NCI-H2196 (cell line): Measurements from ENCODE around the gene CACNB4.

Source experiments
- DNase-seq: peaks from one replicate; lab custom pipeline; 2025; ENCODE audit not compliant: unreplicated experiment; lab: John Stamatoyannopoulos, UW

The CACNB4 gene

GRCh38 chr2:152089238-152089637 is 9.6 kb downstream of the CACNB4 start:
- no peak for DNase-seq

DNA sequence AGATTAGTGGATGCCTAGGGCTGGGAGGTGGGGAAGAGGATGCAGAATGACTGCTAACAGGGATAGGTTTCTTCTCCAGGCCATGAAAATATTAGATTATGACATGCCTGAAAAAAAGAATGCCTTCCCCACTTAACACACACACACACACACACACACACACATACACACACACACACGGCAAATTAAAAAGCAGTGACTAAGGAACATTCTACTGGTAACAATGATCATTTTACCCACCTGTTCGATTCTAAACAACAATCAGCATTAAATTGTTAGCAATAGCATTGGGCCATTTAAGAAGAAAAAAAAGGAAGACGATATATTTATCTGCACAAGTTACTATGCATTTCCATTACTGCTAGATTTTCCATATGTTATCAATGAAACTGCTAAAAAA is 10.8 kb downstream of the CACNB4 start:
- no peak for DNase-seq

- no peak for DNase-seq
Observed at GRCh38 chr2:152086231-152086630, 12.6 kb downstream of the CACNB4 start.

DNA sequence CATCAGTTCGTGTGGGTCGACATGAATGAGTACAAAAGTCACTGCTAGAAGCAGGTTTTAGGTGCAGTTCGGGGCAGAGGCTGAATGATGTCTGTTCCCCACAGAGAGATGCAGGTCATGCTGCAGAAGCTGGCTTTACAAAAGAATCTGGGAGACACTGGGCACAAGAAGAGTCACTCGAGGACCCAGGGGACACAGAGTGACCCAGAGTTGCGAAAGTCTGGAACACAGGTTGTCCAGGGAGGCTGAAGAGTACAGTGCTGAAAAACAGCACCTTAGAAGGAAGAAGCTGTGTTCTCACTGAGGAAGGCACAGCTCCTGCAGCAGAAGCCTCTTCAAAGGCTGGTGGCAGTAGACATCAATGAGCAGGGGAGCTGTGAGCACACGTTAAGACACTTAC is 14.8 kb downstream of the CACNB4 start:
- DNase-seq = no peak

GRCh38 chr2:152083202-152083875 is 15.5 kb downstream of the CACNB4 start:
- no peak for DNase-seq

DNA sequence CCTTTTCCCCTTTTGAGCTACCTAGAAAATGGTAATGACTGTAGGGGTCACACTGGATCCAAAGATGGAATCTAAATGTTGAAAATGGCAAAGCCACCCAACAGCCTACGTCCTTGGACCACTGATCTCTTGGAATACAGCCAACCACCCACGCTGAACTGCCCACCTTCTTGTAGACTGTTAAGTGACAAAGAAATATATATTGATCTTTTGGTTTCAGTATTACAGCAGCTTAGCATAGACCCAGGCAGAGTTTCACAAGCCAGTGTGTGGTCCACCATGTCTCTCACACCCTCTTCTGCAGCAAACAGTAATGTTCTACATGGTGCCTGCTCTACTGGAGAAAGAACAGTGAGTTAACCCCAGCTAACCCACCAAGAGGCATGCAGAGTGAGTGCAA is 20.2 kb downstream of the CACNB4 start:
- no peak for DNase-seq

DNA sequence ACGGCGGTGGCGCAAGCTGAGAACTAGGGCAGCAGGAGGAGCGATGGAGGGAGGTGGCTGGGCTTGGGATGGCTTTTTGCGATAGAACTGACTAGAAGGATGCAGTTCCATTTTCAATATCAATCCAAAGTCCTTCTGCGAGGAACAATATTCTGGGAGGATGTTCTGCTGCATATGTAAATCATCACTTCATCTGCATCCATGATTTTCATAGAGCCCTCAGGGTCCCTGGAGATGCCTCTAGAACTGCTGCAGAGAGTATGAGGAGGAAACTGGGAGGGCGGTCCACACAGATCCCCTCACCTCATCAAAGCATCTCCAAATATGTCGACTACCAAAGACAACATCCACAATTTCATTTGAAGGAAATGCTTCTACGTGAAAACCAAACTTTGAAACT is 20.8 kb downstream of the CACNB4 start:
- no peak for DNase-seq

DNA sequence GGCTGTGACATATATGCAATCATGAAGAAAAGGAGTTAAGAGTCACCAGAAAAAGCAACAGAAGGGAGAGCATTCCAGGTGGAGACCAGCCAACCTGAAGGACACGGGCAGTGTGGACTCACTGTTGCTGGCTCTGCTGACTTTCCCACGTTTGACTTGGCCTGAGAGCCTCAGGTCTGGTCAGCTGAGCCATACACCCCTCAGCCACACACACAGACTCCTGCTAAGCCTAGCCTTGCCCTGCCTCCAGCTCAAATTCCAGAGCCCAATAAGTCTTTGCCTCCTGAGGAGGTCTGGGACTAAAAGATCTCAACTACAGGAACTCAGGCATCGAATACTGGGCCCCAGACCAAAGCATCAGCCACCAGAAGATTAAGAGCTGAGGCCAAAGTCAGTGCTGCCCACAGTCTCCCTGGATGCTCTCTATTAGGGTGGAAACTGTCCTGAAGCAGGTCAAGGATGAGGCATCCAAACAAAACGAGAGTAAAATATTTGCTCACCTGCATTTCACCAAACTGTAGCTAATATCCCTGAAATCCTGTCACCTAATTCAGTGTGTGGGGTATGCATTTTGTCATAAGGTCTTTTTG is 23.3 kb downstream of the CACNB4 start:
- no peak for DNase-seq

GRCh38 chr2:152072011-152072410 is 26.8 kb downstream of the CACNB4 start:
- DNase-seq = no peak

DNA sequence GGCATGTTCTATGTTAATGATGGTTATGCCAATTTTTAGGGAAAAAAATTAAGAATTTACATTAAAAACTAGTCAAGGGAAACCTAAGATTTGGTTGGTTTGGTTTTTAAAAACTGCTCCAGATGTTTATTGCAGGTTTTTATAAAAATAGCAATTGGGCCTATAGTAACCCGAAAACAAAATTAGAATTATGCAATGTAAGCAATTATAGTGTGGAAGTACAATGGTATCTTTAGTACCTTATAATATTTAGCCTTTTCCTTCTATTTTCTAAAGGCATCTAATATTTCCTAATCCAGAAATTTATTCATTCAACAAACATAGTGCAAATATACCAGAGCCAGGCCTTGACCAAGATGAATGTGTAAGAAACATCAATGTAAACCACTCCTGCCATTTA is 27.3 kb downstream of the CACNB4 start:
- DNase-seq = no peak

GRCh38 chr2:152071092-152071491 is 27.8 kb downstream of the CACNB4 start:
- no peak for DNase-seq

DNA sequence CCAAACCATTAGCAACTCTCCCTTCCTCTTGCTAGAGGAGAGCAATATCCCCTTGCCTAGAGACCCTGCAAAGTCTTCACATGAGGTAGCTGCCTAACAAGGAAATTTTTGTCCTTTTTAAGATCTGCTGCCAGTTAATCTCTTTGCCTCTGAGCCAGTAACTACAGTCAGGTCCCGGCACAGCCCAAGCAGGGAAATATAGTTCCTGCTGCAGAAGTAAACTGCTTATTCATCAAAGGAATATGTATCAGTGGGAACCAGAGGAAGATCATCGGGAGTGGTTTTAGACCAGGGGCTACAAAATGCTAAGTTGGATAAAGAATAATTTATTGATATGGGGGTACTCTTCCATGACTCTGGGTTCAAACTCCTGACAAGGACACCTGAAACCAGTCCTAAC is 30.6 kb downstream of the CACNB4 start:
- DNase-seq = no peak

GRCh38 chr2:152067823-152068222 is 31.0 kb downstream of the CACNB4 start:
- DNase-seq = no peak

DNA sequence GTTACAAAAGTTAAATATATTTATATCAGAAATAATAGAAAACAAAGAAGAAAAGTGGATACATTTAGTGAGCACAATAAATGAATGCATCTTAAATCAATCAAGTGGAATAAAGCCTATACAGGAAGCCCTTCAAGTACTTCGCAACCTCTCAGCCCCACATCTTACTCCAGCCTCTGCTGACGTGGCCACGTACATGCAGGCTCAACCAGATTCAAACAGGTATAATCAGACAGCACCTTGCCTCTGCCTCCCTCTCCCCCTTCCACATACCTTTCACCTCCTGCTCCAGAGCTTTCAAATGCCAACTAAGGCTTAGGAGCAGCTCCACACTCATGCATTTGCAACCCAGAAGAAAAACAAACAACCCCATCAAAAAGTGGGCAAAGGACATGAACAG is 32.9 kb downstream of the CACNB4 start:
- no peak for DNase-seq

DNA sequence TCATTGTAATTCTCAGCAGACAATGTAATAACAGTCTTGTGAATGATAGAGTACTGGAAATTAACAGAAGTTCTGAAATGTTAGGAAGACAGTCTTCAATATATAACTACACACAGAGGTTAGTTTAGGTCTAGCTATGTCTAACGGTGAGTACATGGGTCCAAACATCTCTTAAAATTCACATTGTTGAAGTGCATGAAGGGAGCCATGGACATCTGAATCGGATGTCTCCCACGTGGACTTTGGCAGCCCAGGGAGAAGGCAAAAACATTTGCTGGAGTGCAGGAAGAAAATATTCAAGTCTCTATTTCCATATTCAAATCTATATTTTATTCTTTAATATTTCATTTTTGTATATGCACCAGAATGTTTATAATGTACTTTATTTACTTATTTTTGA is 34.8 kb downstream of the CACNB4 start:
- DNase-seq = no peak

- no peak for DNase-seq
Observed at GRCh38 chr2:152063325-152063924, 35.4 kb downstream of the CACNB4 start.

DNA sequence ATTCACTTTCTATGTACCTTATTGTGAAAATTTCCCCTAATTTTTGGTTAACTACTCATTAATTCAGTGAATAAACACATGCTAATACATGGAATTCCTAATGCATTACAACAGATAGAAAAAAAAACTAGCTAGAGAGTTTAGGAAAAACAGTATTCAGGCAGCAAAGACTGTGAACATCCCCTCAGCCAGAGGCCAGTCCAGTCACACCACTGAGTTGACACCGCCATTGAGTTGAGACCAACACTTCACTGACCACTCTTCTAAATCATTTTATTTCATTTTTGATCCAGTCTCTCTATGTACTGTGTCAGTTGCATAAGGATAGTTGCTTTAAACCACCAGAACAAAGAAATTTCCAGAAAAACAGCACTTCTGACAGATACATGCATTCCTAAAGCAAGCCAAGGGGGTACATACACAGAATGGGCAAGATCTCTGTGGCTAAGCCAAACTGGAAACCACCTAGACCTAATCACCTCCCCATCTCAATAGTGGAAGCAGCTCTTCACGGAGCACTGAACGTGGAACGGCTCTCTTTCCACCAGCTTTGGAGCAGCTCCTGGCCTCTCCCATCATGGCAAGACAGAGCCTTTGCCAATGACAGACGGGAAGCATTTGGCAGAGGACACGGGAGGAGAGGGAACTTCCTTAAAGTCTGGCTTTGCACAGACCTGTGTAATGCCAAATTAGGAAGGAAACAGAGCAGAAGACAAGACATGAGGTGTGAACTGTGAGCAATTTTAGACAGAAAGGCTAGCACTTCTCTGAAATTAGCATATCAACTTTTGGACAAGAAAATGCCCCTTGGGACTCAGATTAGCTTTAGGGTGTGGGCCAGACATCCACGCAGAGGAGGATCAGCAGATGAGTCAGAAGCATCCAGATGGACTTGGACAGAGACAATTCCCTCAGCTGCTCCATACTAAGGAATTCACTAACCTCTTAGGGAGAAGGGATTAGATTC is 36.4 kb downstream of the CACNB4 start:
- no peak for DNase-seq

GRCh38 chr2:152061383-152061782 is 37.5 kb downstream of the CACNB4 start:
- no peak for DNase-seq

DNA sequence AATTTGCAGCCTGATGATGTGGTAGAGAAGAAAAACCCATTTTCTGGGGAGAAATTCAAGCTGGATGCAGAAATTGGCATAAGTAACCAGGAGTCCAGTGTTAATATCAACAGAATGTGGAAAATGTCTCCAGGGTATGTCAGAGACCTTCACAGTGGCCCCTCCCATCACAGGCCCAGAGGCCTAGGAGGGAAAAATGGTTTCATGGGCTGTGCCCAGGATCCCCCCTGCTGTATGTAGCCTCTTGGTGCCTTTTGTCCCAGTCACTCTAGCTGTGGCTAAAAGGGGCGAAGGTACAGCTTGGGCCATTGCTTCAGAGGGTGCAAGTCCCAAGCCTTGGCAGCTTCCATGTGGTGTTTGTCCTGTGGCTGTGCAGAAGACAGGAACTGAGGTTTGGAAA is 40.2 kb downstream of the CACNB4 start:
- DNase-seq = no peak

- DNase-seq = no peak
Observed at GRCh38 chr2:152056418-152056817, 42.4 kb downstream of the CACNB4 start.

DNA sequence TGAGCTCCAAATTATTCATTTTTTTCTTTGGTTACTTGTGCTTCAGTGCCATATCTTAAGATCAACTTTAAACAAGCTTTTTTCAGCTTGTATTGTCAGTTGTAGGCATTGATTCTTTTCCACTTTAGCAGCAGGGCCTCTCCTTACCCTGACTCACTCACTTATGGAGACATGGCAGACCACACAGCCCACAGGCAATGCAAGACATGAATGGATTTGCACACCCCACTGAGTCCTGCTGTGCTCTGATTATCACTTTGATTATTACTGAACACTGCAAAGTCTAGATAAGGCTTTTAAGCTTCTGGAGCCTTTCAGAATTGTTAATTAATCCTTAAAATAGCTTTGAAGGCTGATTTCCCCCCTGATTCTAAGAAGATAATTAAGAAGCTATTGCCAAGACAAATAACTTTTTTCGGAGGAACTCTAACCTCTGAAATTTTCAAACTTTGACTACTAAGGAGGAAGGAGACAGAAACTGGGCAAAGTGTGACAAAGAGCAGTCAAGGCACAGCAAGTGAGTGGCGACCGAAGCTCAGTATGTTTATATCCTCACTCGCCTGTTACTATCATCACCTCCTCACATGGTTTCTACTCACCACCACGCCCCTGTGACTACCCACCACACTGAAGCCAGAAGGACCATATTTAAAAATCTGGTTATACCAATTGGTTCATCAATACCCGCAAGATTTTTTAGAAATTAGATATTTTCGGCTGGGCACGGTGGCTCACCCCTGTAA is 43.3 kb downstream of the CACNB4 start:
- DNase-seq = no peak
